Measurements from ENCODE around the gene ARL15.
"Not testable (repeated sequence)": the region's sequence is repeated elsewhere in the genome, so short reads cannot be mapped to it uniquely, and the experiment has no call there.

DNA sequence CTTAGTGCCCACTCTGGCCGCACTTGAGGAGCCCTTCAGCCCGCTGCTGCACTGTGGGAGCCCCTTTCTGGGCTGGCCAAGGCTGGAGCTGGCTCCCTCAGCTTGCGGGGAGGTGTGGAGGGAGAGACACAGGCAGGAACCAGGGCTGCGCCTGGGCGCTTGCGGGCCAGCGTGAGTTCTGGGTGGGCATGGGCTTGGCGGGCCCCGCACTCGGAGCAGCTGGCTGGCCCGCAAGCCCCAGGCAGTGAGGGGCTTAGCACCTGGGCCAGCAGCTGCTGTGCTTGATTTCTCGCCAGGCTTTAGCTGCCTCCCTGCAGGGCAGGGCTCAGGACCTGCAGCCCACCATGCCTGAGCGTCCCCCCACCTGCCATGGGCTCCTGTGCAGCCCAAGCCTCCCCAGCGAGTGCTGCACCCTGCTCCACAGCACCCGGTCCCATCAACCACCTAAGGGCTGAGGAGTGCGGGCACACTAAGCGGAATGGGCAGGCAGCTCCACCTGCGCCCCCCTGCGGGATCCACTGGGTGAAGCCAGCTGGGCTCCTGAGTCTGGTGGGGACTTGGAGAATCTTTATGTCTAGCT, 473.4 kb downstream of the ARL15 start:
- TF ChIP-seq POLR2A (IDR thresholded peaks at IDR 0.05; ENCODE audit: low read depth, low read length); POLR2AphosphoS5 (IDR thresholded peaks at IDR 0.05; ENCODE audit: low read depth, low read length); TAF1 (IDR thresholded peaks at IDR 0.05; ENCODE audit: low read depth, low read length); SPI1 (IDR thresholded peaks at IDR 0.05; ENCODE audit: low read depth, low read length); PAX5 (IDR thresholded peaks at IDR 0.05; ENCODE audit: insufficient read depth, low read length, severe bottlenecking); POU2F2 (IDR thresholded peaks at IDR 0.05; ENCODE audit: low read depth, low read length): not testable (repeated sequence)

All from GM12891 (cell line).